ENCODE data around the gene BBIP1.
A peak's percentile ranks its signal among the peaks of the same experiment; 100 is the strongest.

The BBIP1 gene

GRCh38 chr10:110859973-110860376, 59.0 kb downstream of the BBIP1 start:
- TF ChIP-seq CTCF (IDR thresholded peaks at IDR 0.05; ENCODE audit: insufficient read depth, low read depth, low read length, missing control alignments), result no peak
- peak overlapping the region; percentile 51 for H3K4me3 ChIP-seq (ENCODE audit: low read depth, low read length)
- DNase-seq (ENCODE audit: low read depth), result peak; percentile 41

- TF ChIP-seq CTCF (IDR thresholded peaks at IDR 0.05; ENCODE audit: insufficient read depth, low read depth, low read length, missing control alignments), result no peak
- DNase-seq (ENCODE audit: low read depth), result no peak
- H3K4me3 ChIP-seq (ENCODE audit: low read depth, low read length), result peak overlapping the region; percentile 51
These were observed 59.6 kb downstream of the BBIP1 start for GRCh38 chr10:110859206-110859972.

- no peak for TF ChIP-seq CTCF (IDR thresholded peaks at IDR 0.05; ENCODE audit: insufficient read depth, low read depth, low read length, missing control alignments)
- H3K4me3 ChIP-seq (ENCODE audit: low read depth, low read length), result peak overlapping the region; percentile 10
- DNase-seq (ENCODE audit: low read depth), result peak; percentile 22
These were observed 60.6 kb downstream of the BBIP1 start for GRCh38 chr10:110858297-110858934.

- DNase-seq (ENCODE audit: low read depth), result peak; percentile 82
- TF ChIP-seq CTCF (IDR thresholded peaks at IDR 0.05; ENCODE audit: insufficient read depth, low read depth, low read length, missing control alignments), result no peak
- H3K4me3 ChIP-seq (ENCODE audit: low read depth, low read length), result peak overlapping the region; percentile 10
These were observed 61.5 kb downstream of the BBIP1 start for GRCh38 chr10:110857265-110858171.

- no peak for DNase-seq (ENCODE audit: low read depth)
- TF ChIP-seq CTCF (IDR thresholded peaks at IDR 0.05; ENCODE audit: insufficient read depth, low read depth, low read length, missing control alignments), result no peak
- no peak overlapping the region for H3K4me3 ChIP-seq (ENCODE audit: low read depth, low read length)
These were observed 64.9 kb downstream of the BBIP1 start for GRCh38 chr10:110853921-110854605.

GRCh38 chr10:110852947-110853346, 66.0 kb downstream of the BBIP1 start:
- no peak for DNase-seq (ENCODE audit: low read depth)
- H3K4me3 ChIP-seq (ENCODE audit: low read depth, low read length), result peak overlapping the region; percentile 2
- TF ChIP-seq CTCF (IDR thresholded peaks at IDR 0.05; ENCODE audit: insufficient read depth, low read depth, low read length, missing control alignments), result no peak
